ENCODE results near the gene PPM1G.

Gene PPM1G

DNA sequence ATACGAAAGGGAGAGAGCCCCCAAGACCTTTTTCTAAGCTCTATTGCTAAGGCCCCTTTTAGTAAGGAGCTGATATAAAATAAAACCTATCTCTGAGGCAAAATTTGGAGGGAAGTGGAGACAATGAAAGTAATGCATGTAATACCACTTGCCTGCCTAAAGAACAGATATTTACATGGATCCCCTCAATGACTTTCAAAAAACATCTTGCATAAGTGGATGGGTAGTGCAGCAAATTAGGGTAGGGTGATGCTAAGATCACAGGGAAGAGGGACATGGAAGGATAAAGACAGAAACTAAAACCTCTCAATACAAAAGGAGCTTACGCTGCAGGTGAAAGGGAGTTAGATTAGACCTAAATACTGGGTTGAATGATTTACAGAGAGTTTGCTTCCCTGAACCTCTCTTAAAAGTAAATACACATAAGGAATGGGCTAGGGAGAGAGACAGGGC, 30.0 kb downstream of the PPM1G start:
- H3K4me1 ChIP-seq (ENCODE audit: control insufficient read depth, insufficient read depth, low read length): peaks cover 9% of the 10 kb centered on the region
- H3K4me3 ChIP-seq (ENCODE audit: low read depth, low read length): peak overlapping the region; percentile 95
- no peaks in the 10 kb centered on the region for H3K27me3 ChIP-seq (ENCODE audit: control insufficient read depth, insufficient read depth, low read length)
- H3K36me3 ChIP-seq (ENCODE audit: control insufficient read depth, insufficient read depth, low read length): peaks cover 63% of the 10 kb centered on the region
- peak overlapping the region; percentile 97 for H3K9ac ChIP-seq (ENCODE audit: low read depth, low read length)
- no peaks in the 10 kb centered on the region for H3K9me3 ChIP-seq (ENCODE audit: control insufficient read depth, insufficient read depth, low read length)

DNA sequence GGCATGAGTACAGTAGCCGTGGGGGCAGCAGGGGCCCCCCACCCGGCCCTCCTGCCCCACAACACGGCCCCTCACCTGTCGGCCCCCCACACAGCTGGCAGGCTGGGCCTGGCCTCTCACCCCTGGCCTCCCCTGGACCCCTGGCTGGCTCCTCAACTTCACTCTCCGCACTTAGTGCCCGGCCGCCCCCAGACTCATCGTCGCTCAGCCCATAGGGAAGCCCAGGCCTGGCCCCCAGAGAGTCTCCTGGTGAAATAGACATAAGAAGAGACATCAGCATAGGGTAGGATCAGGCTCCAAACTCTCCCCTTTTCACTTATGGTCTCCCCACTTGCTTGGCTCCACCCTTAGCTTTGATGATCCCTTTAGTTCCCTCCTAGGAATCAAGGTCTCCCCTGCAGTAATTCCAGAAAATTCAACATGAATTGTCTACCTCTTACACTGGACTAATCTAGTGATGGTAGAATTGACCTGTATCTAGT, 30.5 kb downstream of the PPM1G start:
- peaks cover 61% of the 10 kb centered on the region for H3K36me3 ChIP-seq (ENCODE audit: control insufficient read depth, insufficient read depth, low read length)
- no peaks in the 10 kb centered on the region for H3K27me3 ChIP-seq (ENCODE audit: control insufficient read depth, insufficient read depth, low read length)
- peak overlapping the region; percentile 97 for H3K9ac ChIP-seq (ENCODE audit: low read depth, low read length)
- H3K4me3 ChIP-seq (ENCODE audit: low read depth, low read length): no peak overlapping the region
- no peaks in the 10 kb centered on the region for H3K9me3 ChIP-seq (ENCODE audit: control insufficient read depth, insufficient read depth, low read length)
- H3K4me1 ChIP-seq (ENCODE audit: control insufficient read depth, insufficient read depth, low read length): peaks cover 9% of the 10 kb centered on the region

DNA sequence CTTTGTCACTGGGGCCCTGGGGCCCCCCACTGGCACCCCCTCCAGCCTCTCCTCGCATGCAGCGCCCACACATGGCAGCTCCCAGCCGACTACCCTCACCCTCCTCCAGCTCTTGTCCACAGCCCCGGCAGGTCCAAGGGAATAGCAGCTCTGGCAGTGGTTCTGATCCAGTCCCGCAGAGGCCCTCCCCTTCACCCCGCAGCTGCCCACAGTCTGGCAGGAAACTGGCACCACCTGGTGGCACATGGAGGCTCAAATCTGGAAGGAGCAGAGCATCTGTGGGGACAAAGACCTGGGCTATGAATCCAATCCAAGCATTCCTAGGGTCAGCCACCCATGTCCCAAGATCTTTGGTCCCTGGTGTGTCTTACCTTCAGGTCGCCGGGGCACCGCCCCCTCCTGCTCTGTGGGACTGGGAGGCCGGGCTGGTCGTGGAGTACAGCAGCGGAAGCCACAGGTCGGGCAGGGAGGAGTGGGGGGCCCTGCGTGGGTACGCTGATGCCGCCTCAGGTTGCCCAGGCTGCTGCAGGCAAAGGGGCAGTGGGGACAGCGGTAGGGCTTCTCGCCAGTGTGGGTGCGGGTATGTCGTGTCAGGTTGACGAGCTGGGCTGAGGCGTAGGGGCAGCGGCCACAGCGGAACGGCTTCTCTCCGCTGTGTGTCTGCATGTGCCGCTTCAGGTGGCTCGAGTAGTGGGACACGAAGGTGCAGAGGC, 31.1 kb downstream of the PPM1G start:
- Histone ChIP-seq H3K36me3 (ENCODE audit: control insufficient read depth, insufficient read depth, low read length) (peaks cover 57% of the 10 kb centered on the region), H3K4me1 (ENCODE audit: control insufficient read depth, insufficient read depth, low read length) (peaks cover 9% of the 10 kb centered on the region), H3K27me3 (ENCODE audit: control insufficient read depth, insufficient read depth, low read length) (no peaks in the 10 kb centered on the region), H3K9me3 (ENCODE audit: control insufficient read depth, insufficient read depth, low read length) (no peaks in the 10 kb centered on the region), H3K9ac (ENCODE audit: low read depth, low read length) (no peak overlapping the region), H3K4me3 (ENCODE audit: low read depth, low read length) (no peak overlapping the region)

DNA sequence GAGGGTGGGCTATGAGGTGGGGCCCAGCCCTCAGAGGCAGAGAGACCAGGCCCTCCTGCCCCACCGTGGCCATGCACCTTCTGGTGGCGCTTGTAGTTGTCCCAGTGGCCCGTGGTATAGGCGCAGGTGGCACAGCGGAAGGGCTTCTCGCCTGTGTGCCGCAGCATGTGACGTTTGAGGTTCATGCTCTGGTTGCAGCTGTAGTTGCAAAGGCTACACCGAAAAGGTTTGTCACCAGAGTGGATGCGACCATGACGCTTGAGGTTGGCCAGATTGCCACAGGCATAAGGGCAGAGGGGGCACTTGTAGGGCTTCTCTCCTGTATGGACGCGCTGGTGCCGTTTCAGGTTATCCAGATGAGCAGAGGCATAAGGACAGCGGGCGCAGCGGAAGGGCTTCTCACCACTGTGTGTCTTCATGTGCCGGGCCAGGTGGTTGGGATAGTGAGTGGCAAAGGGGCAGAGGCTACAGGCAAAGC, 31.7 kb downstream of the PPM1G start:
- H3K27me3 ChIP-seq (ENCODE audit: control insufficient read depth, insufficient read depth, low read length): no peaks in the 10 kb centered on the region
- no peak overlapping the region for H3K4me3 ChIP-seq (ENCODE audit: low read depth, low read length)
- H3K4me1 ChIP-seq (ENCODE audit: control insufficient read depth, insufficient read depth, low read length): peaks cover 9% of the 10 kb centered on the region
- H3K9ac ChIP-seq (ENCODE audit: low read depth, low read length): no peak overlapping the region
- peaks cover 58% of the 10 kb centered on the region for H3K36me3 ChIP-seq (ENCODE audit: control insufficient read depth, insufficient read depth, low read length)
- H3K9me3 ChIP-seq (ENCODE audit: control insufficient read depth, insufficient read depth, low read length): no peaks in the 10 kb centered on the region

DNA sequence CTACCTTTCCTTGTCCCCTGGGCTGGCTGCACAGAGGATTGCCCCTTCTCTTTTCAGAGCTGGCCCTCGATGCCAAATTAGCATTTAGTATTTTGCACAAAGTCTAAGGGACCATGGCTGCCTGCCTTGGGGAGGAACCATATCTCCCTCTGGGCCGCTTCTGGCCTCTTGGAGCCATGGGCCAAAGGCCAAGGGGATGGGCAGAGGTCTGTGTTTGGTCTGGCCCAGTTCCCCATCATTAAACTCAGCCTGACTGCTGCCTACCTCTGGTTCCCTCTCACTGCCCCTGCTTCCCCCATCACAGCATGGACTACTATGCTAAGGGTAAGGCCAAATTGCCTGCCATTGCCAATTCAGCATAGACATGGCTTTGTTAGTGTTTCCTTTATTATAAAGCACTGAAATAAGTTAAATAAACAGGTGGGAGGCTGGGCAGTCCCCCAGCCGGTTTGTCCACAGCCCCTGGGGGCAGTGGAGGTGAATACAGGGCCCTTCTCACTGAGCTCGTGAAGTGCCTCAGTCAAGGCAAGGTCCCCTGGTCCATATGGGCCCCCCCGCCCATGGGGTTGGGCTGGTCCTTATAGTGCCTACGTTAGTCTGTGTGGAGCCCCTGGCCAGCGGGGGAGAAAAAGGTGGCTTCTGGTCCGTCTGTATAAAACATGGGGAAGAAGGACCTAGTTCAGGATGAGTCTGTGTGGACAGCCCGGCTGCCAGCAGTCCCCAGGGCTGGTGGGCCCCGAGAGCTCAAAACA, 32.3 kb downstream of the PPM1G start:
- H3K36me3 ChIP-seq (ENCODE audit: control insufficient read depth, insufficient read depth, low read length): peaks cover 53% of the 10 kb centered on the region

DNA sequence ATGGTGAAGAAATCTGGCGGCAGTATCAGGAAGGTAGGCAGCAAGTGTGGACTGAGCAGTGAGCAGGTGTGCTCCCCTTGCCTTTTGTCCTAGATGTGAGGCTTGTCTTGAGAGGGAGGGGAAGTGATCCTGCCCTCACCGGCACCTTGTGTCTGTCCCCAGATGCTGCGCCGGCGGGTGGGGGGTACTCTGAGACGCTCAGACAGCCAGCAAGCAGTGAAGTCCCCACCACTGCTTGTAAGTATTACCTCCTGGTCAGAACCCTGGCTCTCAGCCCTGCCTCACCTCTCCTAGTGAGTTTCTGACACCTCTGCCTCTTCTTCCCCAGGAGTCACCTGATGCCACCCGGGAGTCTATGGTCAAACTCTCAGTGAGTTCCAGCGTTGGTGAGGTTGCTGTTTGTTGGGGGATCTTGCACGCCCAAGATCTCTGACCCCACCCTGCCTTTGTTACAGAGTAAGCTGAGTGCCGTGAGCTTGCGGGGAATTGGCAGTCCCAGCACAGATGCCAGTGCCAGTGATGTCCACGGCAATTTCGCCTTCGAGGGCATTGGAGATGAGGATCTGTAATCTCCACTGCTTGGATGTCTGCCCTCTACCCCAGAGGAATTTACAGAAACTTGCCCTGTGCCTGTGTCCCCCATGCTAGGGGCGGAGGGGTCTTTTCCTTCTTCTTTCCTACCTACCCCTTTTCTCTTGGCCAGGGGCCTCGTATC, 33.1 kb downstream of the PPM1G start:
- H3K4me3 ChIP-seq (ENCODE audit: low read depth, low read length): no peak overlapping the region
- H3K27me3 ChIP-seq (ENCODE audit: control insufficient read depth, insufficient read depth, low read length): no peaks in the 10 kb centered on the region
- H3K9ac ChIP-seq (ENCODE audit: low read depth, low read length): no peak overlapping the region
- no peaks in the 10 kb centered on the region for H3K9me3 ChIP-seq (ENCODE audit: control insufficient read depth, insufficient read depth, low read length)
- peaks cover 11% of the 10 kb centered on the region for H3K4me1 ChIP-seq (ENCODE audit: control insufficient read depth, insufficient read depth, low read length)
- H3K36me3 ChIP-seq (ENCODE audit: control insufficient read depth, insufficient read depth, low read length): peaks cover 46% of the 10 kb centered on the region

More for the DNA sequence above, 32.3 kb downstream of the PPM1G start:
- Histone ChIP-seq H3K27me3 (ENCODE audit: control insufficient read depth, insufficient read depth, low read length) (no peaks in the 10 kb centered on the region), H3K4me1 (ENCODE audit: control insufficient read depth, insufficient read depth, low read length) (peaks cover 12% of the 10 kb centered on the region), H3K9ac (ENCODE audit: low read depth, low read length) (no peak overlapping the region), H3K9me3 (ENCODE audit: control insufficient read depth, insufficient read depth, low read length) (no peaks in the 10 kb centered on the region), H3K4me3 (ENCODE audit: low read depth, low read length) (no peak overlapping the region)

DNA sequence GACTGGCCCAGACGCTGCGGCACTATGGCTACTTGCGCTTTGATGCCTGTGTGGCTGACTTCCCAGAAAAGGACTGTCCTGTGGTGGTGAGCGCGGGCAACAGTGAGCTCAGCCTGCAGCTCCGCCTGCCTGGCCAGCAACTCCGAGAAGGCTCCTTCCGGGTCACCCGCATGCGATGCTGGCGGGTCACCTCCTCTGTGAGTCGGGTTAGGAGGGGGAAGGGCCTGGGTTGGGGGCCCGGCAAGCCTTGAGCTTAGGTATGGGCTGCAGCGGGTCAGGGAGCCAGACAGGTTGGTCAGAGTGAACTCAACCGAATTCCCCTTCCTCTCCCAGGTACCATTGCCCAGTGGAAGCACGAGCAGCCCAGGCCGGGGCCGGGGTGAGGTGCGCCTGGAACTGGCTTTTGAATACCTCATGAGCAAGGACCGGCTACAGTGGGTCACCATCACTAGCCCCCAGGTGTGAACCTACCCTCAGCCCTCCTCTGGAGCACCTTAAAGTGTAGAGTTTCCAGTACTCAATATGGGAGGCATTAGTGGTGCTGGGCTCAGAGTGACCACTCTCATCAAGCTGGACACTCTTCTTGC, 33.8 kb downstream of the PPM1G start:
- no peaks in the 10 kb centered on the region for H3K27me3 ChIP-seq (ENCODE audit: control insufficient read depth, insufficient read depth, low read length)
- H3K4me1 ChIP-seq (ENCODE audit: control insufficient read depth, insufficient read depth, low read length): peaks cover 10% of the 10 kb centered on the region
- H3K36me3 ChIP-seq (ENCODE audit: control insufficient read depth, insufficient read depth, low read length): peaks cover 45% of the 10 kb centered on the region
- H3K9me3 ChIP-seq (ENCODE audit: control insufficient read depth, insufficient read depth, low read length): no peaks in the 10 kb centered on the region
- no peak overlapping the region for H3K9ac ChIP-seq (ENCODE audit: low read depth, low read length)
- no peak overlapping the region for H3K4me3 ChIP-seq (ENCODE audit: low read depth, low read length)

DNA sequence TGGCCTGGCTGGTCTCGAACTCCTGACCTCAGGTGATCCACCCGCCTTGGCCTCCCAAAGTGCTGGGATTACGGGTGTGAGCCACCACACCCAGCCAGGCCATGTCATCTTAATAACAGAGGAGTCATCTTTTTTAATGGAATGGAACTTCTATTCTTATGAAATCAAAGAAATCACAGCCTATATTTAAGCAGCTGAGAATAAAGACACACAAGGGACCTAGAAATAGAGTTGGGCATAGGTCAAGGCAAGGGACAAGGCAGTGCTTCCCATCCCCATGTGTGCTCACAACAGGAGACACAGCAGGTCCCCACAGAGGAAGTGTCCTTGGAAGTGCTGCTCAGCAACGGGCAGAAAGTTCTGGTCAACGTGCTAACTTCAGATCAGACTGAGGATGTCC, 35.8 kb downstream of the PPM1G start:
- Histone ChIP-seq H3K9me3 (ENCODE audit: control insufficient read depth, insufficient read depth, low read length) (no peaks in the 10 kb centered on the region), H3K4me3 (ENCODE audit: low read depth, low read length) (no peak overlapping the region), H3K4me1 (ENCODE audit: control insufficient read depth, insufficient read depth, low read length) (peaks cover 4% of the 10 kb centered on the region), H3K36me3 (ENCODE audit: control insufficient read depth, insufficient read depth, low read length) (peaks cover 44% of the 10 kb centered on the region), H3K27me3 (ENCODE audit: control insufficient read depth, insufficient read depth, low read length) (no peaks in the 10 kb centered on the region), H3K9ac (ENCODE audit: low read depth, low read length) (no peak overlapping the region)

DNA sequence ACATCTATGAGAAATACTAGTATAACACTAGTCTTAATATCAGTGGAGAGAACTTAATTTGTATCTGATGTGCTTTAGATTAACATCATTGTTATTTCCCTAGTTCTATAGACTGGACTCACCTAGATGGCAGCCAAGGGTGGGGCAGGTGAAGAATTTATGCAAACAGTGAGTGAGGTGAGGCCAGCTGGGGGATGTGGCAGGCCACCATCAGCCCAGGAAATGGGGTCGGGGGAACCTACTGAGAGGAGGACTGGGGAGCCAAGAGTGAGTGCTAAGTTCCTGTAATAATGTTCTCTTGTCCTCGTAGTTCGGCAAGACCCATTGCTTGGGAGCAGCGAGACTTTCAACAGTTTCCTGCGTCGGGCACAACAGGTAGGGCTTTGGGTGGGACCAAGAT, 36.5 kb downstream of the PPM1G start:
- Histone ChIP-seq H3K36me3 (ENCODE audit: control insufficient read depth, insufficient read depth, low read length) (peaks cover 44% of the 10 kb centered on the region), H3K9ac (ENCODE audit: low read depth, low read length) (no peak overlapping the region), H3K27me3 (ENCODE audit: control insufficient read depth, insufficient read depth, low read length) (no peaks in the 10 kb centered on the region), H3K9me3 (ENCODE audit: control insufficient read depth, insufficient read depth, low read length) (no peaks in the 10 kb centered on the region), H3K4me1 (ENCODE audit: control insufficient read depth, insufficient read depth, low read length) (peaks cover 4% of the 10 kb centered on the region), H3K4me3 (ENCODE audit: low read depth, low read length) (no peak overlapping the region)

DNA sequence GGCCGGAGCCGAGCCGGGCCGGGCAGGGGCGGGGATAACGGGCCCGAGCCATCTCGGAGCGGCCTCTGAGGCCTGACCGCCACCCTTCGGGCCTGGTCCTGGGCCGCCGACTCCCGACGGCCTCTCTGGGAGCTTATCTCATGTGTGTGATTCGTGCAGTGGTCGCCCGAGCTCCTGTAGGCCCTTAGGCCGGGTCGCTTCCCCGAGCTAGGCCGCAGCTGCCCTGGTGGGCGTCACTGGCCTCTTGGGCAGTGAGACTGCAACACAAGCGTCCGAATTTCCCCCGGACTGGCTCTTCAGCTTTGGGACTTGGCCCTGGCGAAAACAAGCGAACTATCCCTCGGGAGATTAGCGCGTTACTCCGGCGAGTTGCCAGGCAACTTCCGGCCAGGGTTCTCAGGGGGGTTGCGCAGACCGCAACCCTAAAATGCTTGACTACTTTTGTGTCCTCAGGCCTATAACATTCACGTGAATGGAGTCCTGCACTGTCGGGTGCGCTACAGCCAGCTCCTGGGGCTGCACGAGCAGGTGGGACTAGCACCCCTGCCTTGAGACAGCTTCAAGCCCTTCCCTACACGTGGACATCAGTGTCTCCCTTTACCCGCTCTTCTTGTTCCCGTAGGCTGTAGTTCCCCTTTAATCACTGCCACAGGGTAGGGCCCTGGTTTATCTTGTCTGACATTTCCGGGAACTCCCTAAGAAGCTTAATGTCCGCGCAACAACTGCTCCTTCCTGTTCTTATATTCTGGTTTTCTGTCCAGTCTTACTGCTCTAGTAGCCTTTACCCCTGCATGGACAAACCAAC, 38.4 kb downstream of the PPM1G start:
- peaks cover 38% of the 10 kb centered on the region for H3K36me3 ChIP-seq (ENCODE audit: control insufficient read depth, insufficient read depth, low read length)
- H3K9me3 ChIP-seq (ENCODE audit: control insufficient read depth, insufficient read depth, low read length): no peaks in the 10 kb centered on the region
- H3K9ac ChIP-seq (ENCODE audit: low read depth, low read length): peak overlapping the region; percentile 79
- H3K27me3 ChIP-seq (ENCODE audit: control insufficient read depth, insufficient read depth, low read length): no peaks in the 10 kb centered on the region
- peaks cover 4% of the 10 kb centered on the region for H3K4me1 ChIP-seq (ENCODE audit: control insufficient read depth, insufficient read depth, low read length)
- peak overlapping the region; percentile 92 for H3K4me3 ChIP-seq (ENCODE audit: low read depth, low read length)

Data from iPS-15b (cell line).